Fibroblast of peridontal ligament (primary cell): ENCODE data around the gene KIAA1217.
"Not testable (repeated sequence)": the region's sequence is repeated elsewhere in the genome, so short reads cannot be mapped to it uniquely, and the experiment has no call there.

Experiments used
- DNase-seq: peaks from one replicate; pipeline ENCODE4 v3.0.0-alpha.2; 2010; ENCODE audit errors: extremely low read depth

KIAA1217 gene

DNA sequence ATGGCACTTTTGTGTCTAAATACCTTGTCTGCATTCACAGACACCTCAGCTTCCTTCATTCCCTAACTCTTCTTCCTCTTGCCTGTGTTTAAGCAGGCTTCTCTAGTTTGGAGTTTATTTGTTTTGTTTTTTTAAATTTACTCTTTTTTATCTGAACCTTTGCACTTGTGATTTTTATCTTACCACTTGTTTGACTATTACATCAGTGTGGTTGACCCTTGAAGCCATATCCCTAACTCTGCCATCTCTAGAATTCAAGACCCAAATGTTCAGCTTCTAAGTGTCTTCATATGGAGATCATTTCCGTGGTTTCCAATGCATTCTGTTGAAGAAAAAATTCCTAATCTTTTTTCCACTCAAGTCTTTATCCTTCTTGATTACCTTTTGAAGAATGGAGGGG lies 233.3 kb downstream of the KIAA1217 start:
- DNase-seq: no peak

DNA sequence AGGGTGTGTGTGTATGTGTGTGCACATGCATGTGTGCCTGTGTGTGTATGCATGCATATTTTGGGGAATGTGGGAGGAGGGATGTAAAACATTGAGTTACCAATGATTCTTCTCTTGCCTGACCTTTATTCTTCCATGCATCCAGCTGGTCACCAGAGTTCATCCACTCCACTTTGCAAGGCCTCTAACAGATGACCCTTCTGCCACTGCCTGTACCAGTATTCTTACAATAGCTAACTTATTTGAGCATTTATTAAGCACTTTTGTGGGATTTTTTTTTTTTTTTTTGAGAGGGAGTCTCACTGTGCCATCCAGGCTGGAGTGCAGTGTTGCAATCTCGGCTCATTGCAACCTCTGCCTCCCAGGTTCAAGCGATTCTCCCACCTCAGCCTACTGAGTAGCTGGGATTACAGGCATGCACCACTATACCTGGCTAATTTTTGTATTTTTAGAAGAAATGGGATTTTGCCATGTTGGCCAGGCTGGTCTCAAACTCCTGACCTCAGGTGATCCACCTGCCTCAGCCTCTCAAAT lies 233.8 kb downstream of the KIAA1217 start:
- DNase-seq: not testable (repeated sequence)

DNA sequence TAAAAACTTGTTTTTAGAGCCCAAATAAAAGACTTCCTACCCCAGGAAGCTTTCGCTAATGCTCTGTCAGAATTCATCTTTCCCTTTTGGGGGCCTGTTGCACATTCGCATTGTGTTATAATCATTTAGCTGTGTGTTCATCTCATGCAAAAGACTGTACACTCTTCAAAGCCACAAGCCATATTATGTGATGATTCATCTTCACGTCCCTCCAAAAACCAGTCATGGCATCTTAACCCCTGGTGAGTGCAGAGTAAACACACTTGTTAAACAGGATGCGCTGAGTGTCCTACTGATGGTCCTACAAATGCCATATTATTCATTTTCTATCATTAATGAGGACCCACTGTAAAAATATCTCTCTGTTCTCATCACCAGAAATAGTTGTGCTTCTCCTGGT lies 235.4 kb downstream of the KIAA1217 start:
- peak; percentile 90 for DNase-seq

DNA sequence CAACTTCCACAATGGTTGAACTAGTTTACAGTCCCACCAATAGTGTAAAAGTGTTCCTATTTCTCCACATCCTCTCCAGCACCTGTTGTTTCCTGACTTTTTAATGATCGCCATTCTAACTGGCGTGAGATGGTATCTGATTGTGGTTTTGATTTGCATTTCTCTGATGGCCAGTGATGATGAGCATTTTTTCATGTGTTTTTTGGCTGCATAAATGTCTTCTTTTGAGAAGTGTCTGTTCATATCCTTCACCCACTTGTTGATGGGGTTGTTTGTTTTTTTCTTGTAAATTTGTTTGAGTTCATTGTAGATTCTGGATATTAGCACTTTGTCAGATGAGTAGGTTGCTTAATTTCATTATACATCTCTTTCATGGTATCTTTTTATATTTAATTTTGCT lies 237.0 kb downstream of the KIAA1217 start:
- not testable (repeated sequence) for DNase-seq

DNA sequence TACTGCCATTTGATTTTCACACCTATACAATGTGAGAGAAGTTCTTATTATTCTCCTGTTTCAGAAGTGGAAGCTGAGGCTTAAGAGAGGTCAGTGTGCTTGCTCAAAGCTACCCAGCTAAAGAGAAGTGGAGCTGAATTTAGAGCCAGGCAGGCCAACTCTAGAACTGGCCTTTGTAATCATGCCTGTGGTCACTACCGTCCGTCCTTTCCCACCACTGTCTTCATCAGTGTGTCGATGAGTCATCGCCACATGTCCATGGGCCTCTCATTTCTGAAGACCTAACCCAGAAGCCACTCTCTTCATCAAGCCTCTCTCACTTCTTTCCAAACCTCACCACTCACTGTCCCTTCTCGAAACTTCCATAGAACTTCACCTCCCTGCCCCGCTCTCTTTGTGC lies 237.8 kb downstream of the KIAA1217 start:
- DNase-seq: peak; percentile 97

DNA sequence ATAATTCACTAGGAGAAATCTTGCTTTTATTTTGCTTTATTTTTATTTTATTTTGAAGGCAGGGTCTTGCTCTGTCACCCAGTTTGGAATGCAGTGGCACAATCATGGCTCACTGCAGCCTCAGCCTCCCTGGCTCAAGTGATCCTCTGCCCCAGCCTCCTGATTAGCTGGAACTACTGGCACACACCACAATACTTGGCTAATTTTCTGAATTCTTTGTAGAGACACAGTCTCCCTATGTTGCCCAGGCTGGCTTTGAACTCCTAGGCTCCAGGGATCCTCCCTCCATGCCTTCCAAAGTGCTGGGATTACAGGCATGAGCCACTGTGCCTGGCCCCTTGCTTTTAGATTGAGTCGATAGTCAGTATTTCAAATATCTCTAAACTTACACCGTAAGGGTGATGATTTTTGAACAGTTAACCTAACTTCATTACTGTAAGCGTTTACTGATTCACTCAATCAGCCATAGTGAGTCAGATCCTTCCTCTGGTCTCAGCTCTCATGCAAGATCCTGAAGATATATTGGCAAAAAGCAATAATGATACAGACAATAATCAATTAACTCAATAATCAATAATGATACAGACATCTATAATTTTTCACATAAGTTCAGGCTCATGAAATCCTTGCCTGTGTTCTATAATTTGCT lies 239.5 kb downstream of the KIAA1217 start:
- peak; percentile 67 for DNase-seq

DNA sequence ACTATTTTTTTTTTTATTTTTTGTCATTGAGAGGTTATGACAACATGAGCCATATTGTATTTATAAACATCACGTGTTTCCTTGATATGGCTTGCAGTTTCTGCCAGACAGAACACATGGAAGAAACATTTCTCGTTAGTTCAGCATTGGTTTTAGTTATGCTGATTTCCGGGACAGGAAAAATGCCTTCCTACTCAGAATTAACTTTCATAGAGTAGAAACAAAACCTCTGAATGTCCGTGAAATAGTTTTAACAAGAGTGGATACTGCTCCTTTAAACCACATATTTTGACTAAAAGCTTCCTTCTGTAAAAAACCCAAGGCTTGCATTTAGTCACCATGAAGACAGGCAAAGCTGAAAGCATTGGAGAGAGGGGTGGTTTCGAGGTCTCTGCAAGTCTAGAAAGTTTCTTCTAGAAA lies 240.4 kb downstream of the KIAA1217 start:
- peak; percentile 79 for DNase-seq

DNA sequence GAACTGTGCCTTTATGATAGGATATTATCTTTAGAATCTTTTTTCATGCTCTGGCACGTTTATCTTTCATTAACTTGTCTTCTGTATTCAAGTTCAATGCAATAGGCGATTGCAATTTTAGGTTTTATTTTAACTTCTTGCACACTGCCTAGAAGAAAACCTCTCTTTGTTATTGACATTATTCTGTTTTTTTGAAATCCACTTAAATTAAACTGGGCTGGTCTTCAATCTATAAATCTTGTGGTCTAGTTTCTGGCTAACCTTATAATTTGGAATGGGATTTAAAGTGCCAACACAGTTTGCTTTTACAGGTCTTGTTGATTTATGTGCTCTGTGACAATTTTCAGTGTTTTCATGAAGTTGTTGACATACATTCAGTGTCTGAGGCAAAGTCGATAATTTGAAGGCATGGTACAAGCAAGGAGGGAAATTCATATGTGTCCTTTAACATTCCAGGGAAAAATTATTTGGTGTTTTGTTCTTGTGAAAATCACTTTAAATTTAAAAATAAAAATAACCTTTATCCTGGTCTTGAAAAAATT lies 240.9 kb downstream of the KIAA1217 start:
- DNase-seq: no peak

DNA sequence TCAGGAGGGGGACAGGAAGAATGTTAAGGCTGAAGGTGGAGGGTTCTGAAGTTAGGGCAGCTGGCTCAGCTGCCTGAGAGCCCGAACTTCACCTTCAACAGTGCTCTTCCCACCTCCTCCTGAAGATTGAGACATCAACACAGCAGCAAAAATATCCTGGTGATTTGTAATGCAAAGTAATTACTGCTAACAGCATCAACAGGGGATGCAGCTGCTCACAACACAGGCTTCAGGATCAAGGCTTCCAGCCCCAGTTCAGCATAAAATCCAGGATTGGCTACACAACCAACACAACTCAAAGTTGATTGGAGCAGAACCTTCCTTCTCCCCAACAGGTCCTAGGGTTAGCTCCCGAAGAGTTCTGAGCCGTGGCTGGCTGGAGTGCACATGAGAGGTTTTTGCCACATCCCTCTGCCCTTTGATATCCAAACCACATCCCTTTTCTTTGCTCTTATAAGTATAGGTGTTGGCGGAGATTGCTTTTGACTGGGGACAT lies 242.4 kb downstream of the KIAA1217 start:
- DNase-seq: peak; percentile 64

DNA sequence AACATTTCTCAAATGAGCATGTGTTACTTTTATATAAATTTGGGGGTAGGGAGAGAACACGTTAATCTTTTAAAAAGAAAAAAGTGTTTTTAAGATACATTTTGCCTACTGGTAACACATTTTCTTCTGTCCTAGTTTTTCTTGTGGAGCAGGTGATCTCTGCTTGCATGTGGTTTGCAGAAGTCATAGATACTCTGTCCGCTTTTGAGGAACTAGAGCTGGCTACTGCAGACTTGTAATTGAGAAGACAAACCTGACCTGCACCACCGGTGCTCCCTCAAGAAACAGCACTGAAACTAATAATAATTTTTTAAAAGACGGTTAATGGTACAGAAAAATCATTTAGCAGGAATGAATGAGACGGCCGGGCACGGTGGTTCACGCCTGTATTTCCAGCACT lies 243.1 kb downstream of the KIAA1217 start:
- no peak for DNase-seq

DNA sequence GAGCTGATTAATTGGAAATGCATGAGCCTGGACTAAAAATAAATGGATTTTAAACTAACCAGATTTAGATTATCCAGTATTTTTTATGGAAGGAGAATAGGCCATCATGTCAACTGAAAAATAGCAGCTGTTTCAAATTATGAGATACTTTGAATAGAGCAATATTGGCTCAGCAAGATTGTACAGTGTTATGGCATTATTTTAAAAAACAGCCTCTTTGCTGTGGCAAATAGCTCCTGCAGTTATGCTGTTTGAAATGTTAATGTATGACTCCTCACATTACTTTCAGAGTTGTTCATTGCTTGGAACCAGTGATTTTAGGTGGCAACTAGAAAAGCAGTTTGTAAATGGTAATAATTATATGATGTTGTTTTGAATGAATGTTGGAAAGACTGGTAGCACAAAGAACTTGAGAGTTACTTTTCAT lies 244.5 kb downstream of the KIAA1217 start:
- peak; percentile 89 for DNase-seq

DNA sequence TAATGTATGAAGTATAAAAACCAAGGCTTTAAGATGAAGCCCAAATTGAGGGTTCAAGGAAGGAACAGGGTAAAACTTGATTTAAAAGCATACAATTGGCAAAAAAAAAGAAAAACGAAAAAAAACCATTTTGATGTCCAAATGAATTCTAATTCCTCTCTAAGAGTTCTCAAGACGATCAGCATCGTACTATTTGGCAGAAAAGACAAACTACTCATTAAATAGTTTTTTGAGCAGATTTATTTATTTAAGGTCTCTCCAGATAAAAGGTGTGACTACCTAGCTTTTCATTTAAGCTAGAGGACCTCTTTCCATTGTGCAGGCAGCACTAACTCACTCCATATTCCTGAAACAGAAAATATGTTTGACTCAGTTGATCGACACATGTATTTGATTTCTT lies 245.0 kb downstream of the KIAA1217 start:
- no peak for DNase-seq

DNA sequence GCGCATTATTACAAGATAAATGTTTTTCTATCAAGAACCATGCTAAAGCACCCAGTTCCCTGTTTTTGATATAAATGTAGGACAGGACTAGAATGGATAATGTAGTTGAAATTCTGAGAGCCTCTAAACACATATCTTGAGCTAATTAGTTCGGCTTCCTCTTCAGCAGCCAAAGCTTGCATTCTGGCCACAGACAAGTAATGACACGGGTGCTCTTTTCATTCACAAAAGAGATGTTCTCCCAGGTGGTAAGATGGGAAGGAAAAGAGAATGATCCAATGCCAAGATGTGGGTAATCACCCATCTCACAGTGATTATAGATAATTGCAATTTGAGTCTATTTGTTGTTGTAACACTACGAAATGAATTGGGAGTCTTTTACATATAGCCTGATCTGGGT lies 246.5 kb downstream of the KIAA1217 start:
- no peak for DNase-seq

DNA sequence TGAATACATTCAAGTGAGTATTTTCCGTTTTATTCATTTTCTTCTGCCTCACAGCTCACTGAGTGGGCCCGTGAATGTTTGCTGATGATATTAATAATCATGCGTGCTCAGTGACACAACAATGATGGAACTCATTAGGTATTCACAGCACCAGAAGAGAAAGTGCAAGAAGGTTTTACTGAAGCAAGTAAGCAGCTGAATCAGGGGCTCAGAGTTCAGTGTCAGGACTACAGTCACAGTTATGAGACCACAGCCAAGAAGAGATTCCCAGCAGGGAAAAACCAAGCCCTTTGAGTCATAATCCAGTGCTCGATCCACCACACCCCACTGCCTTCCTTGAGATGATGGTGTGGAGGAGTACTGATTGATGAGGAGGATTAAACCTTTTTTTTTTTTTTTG lies 247.4 kb downstream of the KIAA1217 start:
- DNase-seq: peak; percentile 92

DNA sequence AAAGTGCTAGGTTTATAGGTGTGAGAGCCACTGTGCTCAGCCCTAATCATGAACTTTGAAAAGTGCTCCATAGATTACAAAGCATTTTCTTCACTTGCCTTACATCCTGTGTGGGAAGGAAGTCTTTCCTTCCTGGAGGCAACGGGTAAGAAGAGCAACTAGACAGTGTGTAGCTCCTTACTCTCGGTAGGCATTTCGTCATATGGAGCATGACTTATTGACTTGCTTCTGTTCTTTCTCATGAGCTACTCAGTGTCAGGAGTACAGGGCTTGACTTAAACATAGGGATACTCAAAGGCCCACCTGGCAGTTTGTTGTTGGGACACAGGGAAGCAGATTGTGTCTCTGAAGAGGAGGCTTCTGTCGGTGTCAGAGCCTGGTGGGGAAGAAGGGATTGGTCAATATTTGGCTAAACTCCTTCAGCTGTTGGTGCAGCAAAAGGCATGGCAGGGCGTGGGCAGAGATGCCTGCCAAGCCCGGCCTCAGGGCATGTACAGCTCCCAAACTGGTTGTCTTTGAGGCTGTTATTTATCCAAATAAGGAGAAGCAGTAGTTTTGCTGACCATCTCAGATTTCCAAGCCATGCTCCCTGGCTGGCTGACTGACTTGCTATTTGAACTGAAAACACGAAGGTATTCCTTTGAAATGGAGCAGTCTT lies 248.9 kb downstream of the KIAA1217 start:
- peak; percentile 81 for DNase-seq

DNA sequence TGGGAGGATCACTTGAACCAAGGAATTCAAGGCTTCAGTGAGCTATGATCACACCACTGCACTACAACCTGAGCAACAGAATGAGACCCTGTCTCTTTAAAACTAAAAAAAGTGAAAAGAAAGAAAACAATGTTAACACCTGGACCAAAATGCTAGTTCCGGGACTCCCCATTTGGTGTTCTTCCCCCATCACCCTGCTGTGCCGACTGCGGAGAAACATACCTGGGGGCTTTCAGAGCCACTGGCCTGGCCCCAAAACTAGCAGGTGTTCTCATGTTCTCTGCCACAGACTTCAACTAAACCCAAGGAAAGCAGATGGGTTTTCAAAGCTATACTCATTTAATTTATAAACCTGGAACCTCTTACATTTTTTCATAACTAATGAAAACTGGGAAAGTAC lies 250.9 kb downstream of the KIAA1217 start:
- no peak for DNase-seq

DNA sequence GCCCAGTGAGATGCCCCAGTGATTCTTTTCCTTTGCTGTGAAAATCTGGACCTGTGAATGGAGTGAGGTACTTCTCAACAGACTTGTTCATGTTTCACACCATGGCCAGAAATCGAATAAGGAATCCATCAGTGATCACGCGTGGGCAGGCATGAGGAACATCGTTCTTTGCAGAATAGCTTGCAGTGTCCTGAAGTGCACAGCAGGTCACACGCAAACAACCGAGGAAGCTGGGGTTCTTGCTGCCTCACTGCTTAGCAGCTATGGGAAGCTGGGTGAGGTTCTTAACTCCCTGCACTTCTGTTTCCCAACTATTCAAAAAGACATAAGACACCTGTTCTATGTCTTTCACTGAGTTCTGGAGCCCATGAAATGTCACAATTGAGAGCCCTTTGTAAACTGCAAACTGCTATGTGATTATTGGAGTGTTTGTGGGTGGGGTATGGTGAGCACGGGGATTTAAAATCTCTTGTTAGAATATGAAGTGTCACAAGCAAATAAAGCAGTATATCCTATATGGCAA lies 253.4 kb downstream of the KIAA1217 start:
- DNase-seq: no peak

DNA sequence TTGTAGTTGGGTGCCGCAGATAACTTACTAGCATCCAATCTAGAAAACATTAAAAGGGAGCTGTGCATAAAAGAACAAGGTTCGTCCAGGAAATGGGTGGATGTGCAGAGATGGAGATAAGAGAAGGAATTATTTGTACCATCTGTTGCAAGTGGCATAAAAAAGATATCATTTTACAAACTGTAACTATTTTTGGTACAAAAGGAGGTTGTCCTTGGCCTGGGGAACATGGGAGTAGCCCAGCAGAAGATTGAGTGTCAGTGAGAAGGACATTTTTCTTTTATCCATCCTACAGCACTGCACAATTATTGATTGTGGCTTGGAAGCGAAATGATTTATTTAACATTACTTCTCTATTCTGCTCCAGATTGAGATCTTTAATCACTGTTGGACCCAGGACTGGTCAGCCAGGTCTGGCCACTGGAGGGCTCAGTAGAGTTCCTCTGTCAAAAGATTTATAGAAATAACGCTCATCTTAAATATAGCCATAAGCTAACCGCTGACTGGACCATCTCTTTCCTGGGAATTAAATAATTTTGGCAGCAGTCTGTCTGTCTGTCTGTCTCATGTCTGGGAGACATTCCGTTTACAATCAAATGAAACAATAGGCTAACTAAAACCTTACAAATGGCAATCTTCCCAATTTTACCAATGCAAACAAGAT lies 254.1 kb downstream of the KIAA1217 start:
- DNase-seq: peak; percentile 23

DNA sequence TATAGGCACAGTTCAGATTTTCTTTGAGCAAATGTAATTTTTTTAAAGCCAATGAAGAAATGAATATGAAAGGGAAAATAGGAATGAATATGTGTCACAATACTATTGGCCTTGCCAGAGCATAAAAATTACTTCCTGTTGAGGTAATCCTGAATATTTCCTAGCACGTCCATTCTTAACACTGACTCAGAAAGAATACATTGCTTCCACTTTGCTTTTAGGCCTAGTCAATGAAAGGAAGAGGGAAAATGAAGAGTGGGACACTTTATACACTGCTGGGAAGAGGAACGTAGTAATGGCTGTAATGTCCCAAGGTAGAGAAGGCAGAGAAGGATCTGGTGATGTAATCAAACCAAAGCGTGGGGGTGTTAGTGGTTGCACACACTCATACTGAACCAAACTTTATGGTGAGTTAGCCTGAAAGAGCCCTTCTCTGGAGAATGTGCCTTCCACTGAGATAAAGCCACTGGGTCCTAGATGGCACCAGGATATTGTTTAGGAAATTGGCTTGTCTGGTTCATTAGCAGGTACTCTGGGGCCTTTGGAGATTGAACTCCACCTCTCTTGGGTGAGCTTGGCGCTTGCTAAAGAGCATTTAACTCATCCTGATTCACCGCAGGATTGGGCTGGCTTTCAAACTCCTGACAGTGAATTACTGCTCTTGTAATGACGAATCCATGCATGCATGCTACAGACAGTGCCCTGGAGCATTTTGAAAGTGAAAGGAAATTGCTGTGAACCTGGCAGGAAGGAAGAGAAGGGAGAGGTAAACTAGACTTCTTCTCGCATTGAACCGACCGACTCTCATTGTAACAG lies 254.9 kb downstream of the KIAA1217 start:
- peak; percentile 94 for DNase-seq

DNA sequence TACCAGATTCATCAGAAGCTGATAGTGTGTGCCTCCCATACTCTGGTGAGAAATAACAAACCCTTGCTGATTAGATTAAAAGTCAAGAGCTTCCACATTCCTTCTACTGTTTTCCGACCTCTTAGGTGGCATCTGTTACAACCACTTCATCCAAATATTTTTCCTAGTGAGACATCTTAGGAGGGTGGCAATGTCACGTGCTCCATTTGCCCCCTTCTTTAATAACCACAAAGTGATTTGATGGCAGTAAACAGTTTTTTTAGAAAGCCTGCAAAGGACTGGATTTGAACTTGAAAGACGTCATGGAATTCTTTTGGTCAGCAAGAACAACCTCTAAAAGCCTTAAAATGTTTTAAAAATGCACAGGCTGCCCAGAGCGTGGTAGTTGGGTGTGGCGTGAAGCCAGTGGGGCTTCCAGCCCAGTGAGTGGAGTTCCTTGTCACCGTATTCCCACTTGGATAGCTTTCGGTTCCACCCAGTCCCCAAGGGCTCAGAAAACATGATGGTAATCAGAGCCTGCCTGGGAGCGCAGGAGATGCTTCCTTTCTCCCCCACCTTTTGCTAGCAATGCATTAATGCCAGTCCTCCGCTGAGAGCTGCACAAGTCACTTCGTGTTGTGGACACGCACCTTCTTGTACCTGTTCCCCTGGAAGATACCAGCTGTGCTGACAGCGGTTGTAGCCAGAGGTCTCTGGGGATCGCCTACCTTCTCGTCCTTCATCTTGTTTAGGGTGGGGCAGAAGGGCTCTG lies 256.4 kb downstream of the KIAA1217 start:
- DNase-seq: peak; percentile 97
